Gastroesophageal sphincter (tissue), 3 donors: ENCODE measurements around the gene GDAP1L1.

Experiments
- POLR2AphosphoS5 ChIP-seq: sonication (generic); formaldehyde crosslinking; IDR thresholded peaks from one replicate; pipeline ENCODE4 v1.6.1; 2017; ENCODE audit warnings: antibody characterized with exemption
- TF ChIP-seq, protein P1 (sequence below), 4 experiments: fragments of 200-600 bp in 2 of 4; fragments of 450-650 bp in 2 of 4; sonication (generic) in 1 of 4; IDR thresholded peaks; one replicate each; pipeline ENCODE4 v1.5.1; 2017 to 2019; ENCODE audit warnings: antibody characterized with exemption in 4 of 4, mild to moderate bottlenecking in 2 of 4, moderate library complexity in 2 of 4

- TF ChIP-seq, protein P1, sequence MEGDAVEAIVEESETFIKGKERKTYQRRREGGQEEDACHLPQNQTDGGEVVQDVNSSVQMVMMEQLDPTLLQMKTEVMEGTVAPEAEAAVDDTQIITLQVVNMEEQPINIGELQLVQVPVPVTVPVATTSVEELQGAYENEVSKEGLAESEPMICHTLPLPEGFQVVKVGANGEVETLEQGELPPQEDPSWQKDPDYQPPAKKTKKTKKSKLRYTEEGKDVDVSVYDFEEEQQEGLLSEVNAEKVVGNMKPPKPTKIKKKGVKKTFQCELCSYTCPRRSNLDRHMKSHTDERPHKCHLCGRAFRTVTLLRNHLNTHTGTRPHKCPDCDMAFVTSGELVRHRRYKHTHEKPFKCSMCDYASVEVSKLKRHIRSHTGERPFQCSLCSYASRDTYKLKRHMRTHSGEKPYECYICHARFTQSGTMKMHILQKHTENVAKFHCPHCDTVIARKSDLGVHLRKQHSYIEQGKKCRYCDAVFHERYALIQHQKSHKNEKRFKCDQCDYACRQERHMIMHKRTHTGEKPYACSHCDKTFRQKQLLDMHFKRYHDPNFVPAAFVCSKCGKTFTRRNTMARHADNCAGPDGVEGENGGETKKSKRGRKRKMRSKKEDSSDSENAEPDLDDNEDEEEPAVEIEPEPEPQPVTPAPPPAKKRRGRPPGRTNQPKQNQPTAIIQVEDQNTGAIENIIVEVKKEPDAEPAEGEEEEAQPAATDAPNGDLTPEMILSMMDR (IDR thresholded peaks at IDR 0.05): no peak
- no peak for TF ChIP-seq POLR2AphosphoS5
Measured at GRCh38 chr20:44306927-44307326, 59.8 kb downstream of the GDAP1L1 start.
